Mesenchymal stem cell (in vitro differentiated cells and primary cell): ENCODE results near the gene PRSS21.

ENCODE experiments used
- DNase-seq: peaks from one replicate; pipeline ENCODE4 v3.0.0-alpha.2; 2013
- H2AFZ ChIP-seq: one replicate; pipeline ENCODE4 v1.6.1; 2013; ENCODE audit warnings: low read depth, mild to moderate bottlenecking, control low read depth, inconsistent platforms, low read length, moderate library complexity
- H2AK5ac ChIP-seq: 2 replicates; pipeline ENCODE4 v1.6.1; 2013; ENCODE audit warnings: low read length, moderate library complexity, mild to moderate bottlenecking, inconsistent platforms; ENCODE audit not compliant: severe bottlenecking
- H2BK120ac ChIP-seq: one replicate; pipeline ENCODE4 v1.6.1; 2013; ENCODE audit warnings: low read depth, mild to moderate bottlenecking, inconsistent platforms, low read length, moderate library complexity
- H2BK12ac ChIP-seq, 2 experiments: one replicate each; pipeline ENCODE4 v1.6.1; 2013; ENCODE audit warnings: inconsistent platforms in 2 of 2, low read length in 2 of 2, mild to moderate bottlenecking in 2 of 2, moderate library complexity in 2 of 2, control low read depth in 1 of 2
- H2BK15ac ChIP-seq: one replicate; pipeline ENCODE4 v1.6.1; 2013; ENCODE audit warnings: mild to moderate bottlenecking, low read depth, inconsistent platforms; ENCODE audit not compliant: poor library complexity, severe bottlenecking
- H2BK5ac ChIP-seq: 2 replicates; pipeline ENCODE4 v1.6.1; 2013; ENCODE audit warnings: low read depth, mild to moderate bottlenecking, low read length, control low read depth, inconsistent platforms; ENCODE audit not compliant: poor library complexity, severe bottlenecking
- H3K14ac ChIP-seq, 2 experiments: one replicate each; pipeline ENCODE4 v1.6.1; 2013; ENCODE audit warnings: inconsistent platforms in 2 of 2, low read length in 2 of 2, control low read depth in 1 of 2, mild to moderate bottlenecking in 1 of 2, moderate library complexity in 1 of 2
- H3K18ac ChIP-seq, 2 experiments: one replicate each; pipeline ENCODE4 v1.6.1; 2013; ENCODE audit warnings: inconsistent platforms in 2 of 2, low read length in 2 of 2, control low read depth in 1 of 2, low read depth in 1 of 2, mild to moderate bottlenecking in 1 of 2
- H3K23ac ChIP-seq, 2 experiments: one replicate each; pipeline ENCODE4 v1.6.1; 2013; ENCODE audit warnings: inconsistent platforms in 2 of 2, low read length in 2 of 2, mild to moderate bottlenecking in 2 of 2, moderate library complexity in 2 of 2, control low read depth in 1 of 2
- H3K27ac ChIP-seq: 2 replicates; pipeline ENCODE4 v1.5.1; 2013; ENCODE audit warnings: mild to moderate bottlenecking, moderate library complexity, low read length, control low read depth, inconsistent platforms; ENCODE audit not compliant: poor library complexity, severe bottlenecking
- H3K27me3 ChIP-seq, 2 experiments: 2 replicates each; pipeline versions ENCODE4 v1.6.1 to v1.7.0; 2013; ENCODE audit warnings: low read length in 2 of 2, mild to moderate bottlenecking in 2 of 2, moderate library complexity in 2 of 2, control low read depth in 1 of 2, inconsistent platforms in 1 of 2; ENCODE audit not compliant: control insufficient read depth in 1 of 2, insufficient read depth in 1 of 2
- H3K36me3 ChIP-seq, 2 experiments: 2 replicates each; pipeline versions ENCODE4 v1.6.1 to v1.7.0; 2013; ENCODE audit warnings: low read length in 2 of 2, control low read depth in 1 of 2, inconsistent platforms in 1 of 2, low read depth in 1 of 2, mild to moderate bottlenecking in 1 of 2; ENCODE audit not compliant: insufficient read depth in 2 of 2, control insufficient read depth in 1 of 2
- H3K4ac ChIP-seq, 2 experiments: one replicate each; pipeline ENCODE4 v1.6.1; 2013; ENCODE audit warnings: inconsistent platforms in 2 of 2, low read length in 2 of 2, mild to moderate bottlenecking in 2 of 2, moderate library complexity in 2 of 2, control low read depth in 1 of 2, low read depth in 1 of 2
- H3K4me1 ChIP-seq: 2 replicates; pipeline ENCODE4 v1.6.1; 2013; ENCODE audit warnings: low read depth, low read length, control low read depth; ENCODE audit not compliant: control insufficient read depth, insufficient read depth
- H3K4me2 ChIP-seq: 2 replicates; pipeline ENCODE4 v1.6.1; 2013; ENCODE audit warnings: low read length, mild to moderate bottlenecking, inconsistent platforms; ENCODE audit not compliant: poor library complexity, severe bottlenecking
- H3K4me3 ChIP-seq, 2 experiments: 2 replicates each; pipeline versions ENCODE4 v1.5.1 to v1.7.0; 2013; ENCODE audit warnings: low read length in 2 of 2, mild to moderate bottlenecking in 2 of 2, control low read depth in 1 of 2, low read depth in 1 of 2; ENCODE audit not compliant: insufficient read depth in 1 of 2
- H3K79me1 ChIP-seq: replicated peaks from 2 replicates; pipeline ENCODE4 v1.6.1; 2013; ENCODE audit warnings: mild to moderate bottlenecking, control low read depth, low read length, inconsistent platforms; ENCODE audit not compliant: poor library complexity, severe bottlenecking
- H3K9ac ChIP-seq: 2 replicates; pipeline ENCODE4 v1.7.0; 2013; ENCODE audit warnings: mild to moderate bottlenecking, low read length, moderate library complexity
- H3K9me3 ChIP-seq: 2 replicates; pipeline ENCODE4 v1.7.0; 2013; ENCODE audit warnings: mild to moderate bottlenecking, low read length; ENCODE audit not compliant: control insufficient read depth
- H4K8ac ChIP-seq: one replicate; pipeline ENCODE4 v1.6.1; 2013; ENCODE audit warnings: inconsistent platforms, mild to moderate bottlenecking, low read length, moderate library complexity
- H4K91ac ChIP-seq: one replicate; pipeline ENCODE4 v1.6.1; 2013; ENCODE audit warnings: mild to moderate bottlenecking, low read length, inconsistent platforms
- WGBS: methylation state at CpG from one replicate; pipeline ENCODE4 v1.1.7; 2013; ENCODE audit warnings: mixed read lengths; 5-methylcytosine and 5-hydroxymethylcytosine counted together

PRSS21 gene

DNA sequence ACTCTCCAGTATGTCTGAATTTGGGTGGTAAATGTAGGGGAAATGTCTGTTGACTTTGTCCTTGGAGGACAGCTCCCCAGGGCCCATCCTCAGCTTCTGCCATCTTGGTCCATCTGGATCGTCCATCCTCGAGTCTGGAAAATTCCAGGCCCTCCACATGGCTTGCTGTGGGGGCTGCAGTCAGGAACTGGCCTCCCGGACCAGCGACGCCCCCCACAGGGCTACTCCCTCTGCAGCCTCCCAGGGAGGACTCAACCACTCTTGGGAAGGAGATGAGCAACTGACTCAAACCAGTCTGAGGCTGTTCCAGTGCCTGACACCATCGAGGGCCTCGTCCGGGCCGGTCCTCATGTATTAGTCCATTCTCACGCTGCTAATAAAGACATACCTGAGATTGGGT is 7.6 kb downstream of the PRSS21 start:
- Histone ChIP-seq H3K36me3 (no peaks in the 10 kb centered on the region), H2AK5ac (no peak overlapping the region), H3K18ac (no peak overlapping the region), H3K23ac (no peak overlapping the region), H2AFZ (no peak overlapping the region), H4K91ac (no peak overlapping the region), H3K27ac (no peak overlapping the region), H3K9me3 (no peaks in the 10 kb centered on the region), H3K4me3 (no peak overlapping the region), H2BK15ac (no peak overlapping the region), H2BK5ac (no peak overlapping the region), H3K9ac (no peak overlapping the region), H3K4me1 (no peaks in the 10 kb centered on the region), H2BK120ac (no peak overlapping the region), H3K4ac (no peak overlapping the region), H2BK12ac (no peak overlapping the region), H3K14ac (no peak overlapping the region), H4K8ac (no peak overlapping the region), H3K27me3 (peaks cover 21 to 87% of the 10 kb centered on the region in 2 experiments), H3K79me1 (no peaks in the 10 kb centered on the region), H3K4me2 (no peak overlapping the region)
- DNase-seq: no peak
- 80% methylated on average over 10 of the region's 10 CpGs for WGBS

- Histone ChIP-seq H3K18ac (no peak overlapping the region), H3K14ac (no peak overlapping the region), H4K8ac (no peak overlapping the region), H3K4ac (no peak overlapping the region), H3K9me3 (no peaks in the 10 kb centered on the region), H3K4me3 (no peak overlapping the region), H3K4me2 (no peak overlapping the region), H3K36me3 (no peaks in the 10 kb centered on the region), H2BK5ac (no peak overlapping the region), H3K23ac (no peak overlapping the region), H3K79me1 (no peaks in the 10 kb centered on the region), H2AFZ (no peak overlapping the region), H2AK5ac (no peak overlapping the region), H2BK12ac (no peak overlapping the region), H4K91ac (no peak overlapping the region), H3K27me3 (peaks cover 15 to 87% of the 10 kb centered on the region in 2 experiments), H2BK15ac (no peak overlapping the region), H3K4me1 (no peaks in the 10 kb centered on the region), H3K9ac (no peak overlapping the region), H2BK120ac (no peak overlapping the region), H3K27ac (no peak overlapping the region)
- no peak for DNase-seq
- WGBS: 89% methylated on average over 25 of the region's 26 CpGs
Observed at GRCh38 chr16:2825049-2825742, 8.2 kb downstream of the PRSS21 start.

GRCh38 chr16:2825906-2826305 is 8.9 kb downstream of the PRSS21 start:
- WGBS: 92% methylated on average over 10 of the region's 11 CpGs
- no peak for DNase-seq

GRCh38 chr16:2826591-2827373 is 9.7 kb downstream of the PRSS21 start:
- DNase-seq: no peak

More at GRCh38 chr16:2825906-2826305, 8.9 kb downstream of the PRSS21 start:
- H2BK5ac ChIP-seq: no peak overlapping the region
- H3K23ac ChIP-seq: no peak overlapping the region
- H4K8ac ChIP-seq: no peak overlapping the region
- no peak overlapping the region for H3K27ac ChIP-seq
- H2AK5ac ChIP-seq: no peak overlapping the region
- no peaks in the 10 kb centered on the region for H3K4me1 ChIP-seq
- no peaks in the 10 kb centered on the region for H3K9me3 ChIP-seq
- no peak overlapping the region for H2AFZ ChIP-seq
- H3K14ac ChIP-seq: no peak overlapping the region
- no peak overlapping the region for H3K4ac ChIP-seq
- no peak overlapping the region for H3K4me2 ChIP-seq
- peaks cover 13 to 87% of the 10 kb centered on the region in 2 experiments for H3K27me3 ChIP-seq
- H3K79me1 ChIP-seq: no peaks in the 10 kb centered on the region
- H2BK120ac ChIP-seq: no peak overlapping the region
- H2BK12ac ChIP-seq: no peak overlapping the region
- H3K9ac ChIP-seq: no peak overlapping the region
- H3K18ac ChIP-seq: no peak overlapping the region
- no peak overlapping the region for H3K4me3 ChIP-seq
- no peaks in the 10 kb centered on the region for H3K36me3 ChIP-seq
- no peak overlapping the region for H4K91ac ChIP-seq
- H2BK15ac ChIP-seq: no peak overlapping the region

More at GRCh38 chr16:2826591-2827373, 9.7 kb downstream of the PRSS21 start:
- Histone ChIP-seq H3K4me1 (no peaks in the 10 kb centered on the region), H3K4me3 (no peak overlapping the region), H3K79me1 (no peaks in the 10 kb centered on the region), H3K9ac (no peak overlapping the region), H4K91ac (no peak overlapping the region), H2BK120ac (no peak overlapping the region), H3K9me3 (no peaks in the 10 kb centered on the region), H3K4me2 (no peak overlapping the region), H2BK15ac (no peak overlapping the region), H3K4ac (no peak overlapping the region), H3K23ac (no peak overlapping the region), H3K27ac (no peak overlapping the region), H3K36me3 (no peaks in the 10 kb centered on the region), H2BK12ac (no peak overlapping the region), H3K18ac (no peak overlapping the region), H2AFZ (no peak overlapping the region), H3K14ac (no peak overlapping the region), H3K27me3 (peaks cover 11 to 86% of the 10 kb centered on the region in 2 experiments), H2AK5ac (no peak overlapping the region), H4K8ac (no peak overlapping the region), H2BK5ac (no peak overlapping the region)
- 75% methylated on average over 19 of the region's 19 CpGs for WGBS
